Pancreas (tissue), 10 donors: ENCODE data around the gene ZSCAN12. TPM values are rescaled to one million over a fixed set of nuclear protein-coding genes. Genes with fewer than 3 reads are reported as not detected.
"Not testable (repeated sequence)": the region's sequence is repeated elsewhere in the genome, so short reads cannot be mapped to it uniquely, and the experiment has no call there.

Experiments used
- ATAC-seq, 4 donors: fragments of 200-7000 bp; cut with Tn5 transposase; one replicate each; pipeline versions ENCODE4 v1.8.0 to v1.9.1; 2020; ENCODE audit warnings: mild to moderate bottlenecking in 4 of 4, moderate library complexity in 4 of 4
- DNase-seq, 6 donors: peaks; one replicate each; pipeline ENCODE4 v3.0.0-alpha.2; 2020
- FAIRE-seq: peaks from 2 replicates; lab custom pipeline; 2012; peaks lifted over from hg19 to GRCh38; lab: Jason Lieb, UNC
- H3K27ac ChIP-seq, 4 donors: fragments of 200-600 bp; sonication (generic); 1 replicate in 3 of 4; 2 replicates in 1 of 4; pipeline versions ENCODE4 v1.5.0 to v1.8.0; 2020
- H3K27me3 ChIP-seq, 4 donors: fragments of 200-600 bp; one replicate each; pipeline ENCODE4 v1.8.0; 2021
- H3K36me3 ChIP-seq, 3 donors: fragments of 200-600 bp; sonication (generic) in 1 of 3; one replicate each; pipeline versions ENCODE4 v1.5.0 to v1.8.0; 2020 to 2021
- H3K4me1 ChIP-seq, 3 donors: fragments of 200-600 bp; one replicate each; pipeline ENCODE4 v1.8.0; 2021
- H3K4me3 ChIP-seq, 4 donors: fragments of 200-600 bp; sonication (generic) in 2 of 4; one replicate each; pipeline versions ENCODE4 v1.5.0 to v1.8.0; 2020 to 2021
- H3K9me3 ChIP-seq, 4 donors: fragments of 200-600 bp; one replicate each; pipeline ENCODE4 v1.8.0; 2021
- WGBS, 2 donors: extraction: QIAGEN DNeasy Blood & Tissue Kit; methylation state at CpG; one replicate each; pipeline ENCODE4 v1.1.7; 2013; 5-methylcytosine and 5-hydroxymethylcytosine counted together
- intact Hi-C, 3 donors: fragments of 100-400 bp; cut with DNase I; formaldehyde crosslinking; loops; one replicate each; pipeline versions ENCODE4 v1.11.1 to v1.14.2; 2022
- polyA plus RNA-seq, 2 donors: library from polyadenylated mRNA; stranded (reverse); fragments of 200-250 nt; gene quantifications; one replicate each; pipeline ENCODE4 v1.2.3, GENCODE V29; 2013
- total RNA-seq, 6 donors: library from RNA; stranded (reverse); fragmentation: NEBNext Ultra II Directional in 4 of 6; extraction: Animal tissue kit (Norgen Biotek cat#: 25700) in 4 of 6; gene quantifications; one replicate each; pipeline versions ENCODE4 v1.2.1 to v1.2.4, GENCODE V29; 2021 to 2023
- TF ChIP-seq, protein P1 (sequence below), 4 donors: fragments of 200-600 bp; sonication (generic) in 3 of 4; IDR thresholded peaks; one replicate each; pipeline versions ENCODE4 v1.5.0 to v1.8.0; 2021; ENCODE audit warnings: antibody characterized with exemption in 4 of 4
- donor health status: healthy with polysubstance abuse.
- donor health status: DM: no; HTN: no; CAD: no; lungs with moderate emphysema.
- donor health status: DM: no; HTN: no; CAD: no.
- donor health status: control.
- donor health status: control.
- donor health status: Bipolar disorder and iron deficiency.
- donor health status: DM: yes; HTN: yes; CAD: no.
- donor health status: DM: no; HTN: no; CAD: no.
- donor health status: DM: no; HTN: no; CAD: no.
- donor health status: DM: yes; HTN: yes; CAD: no.

Gene ZSCAN12
- total RNA-seq (1 to 10 TPM; 2.1 to 4.4 (median 2.8) TPM), polyA plus RNA-seq (1 to 10 TPM in 1 of 2 donors, under 1 TPM in 1; 0.80 to 1.9 TPM)

DNA sequence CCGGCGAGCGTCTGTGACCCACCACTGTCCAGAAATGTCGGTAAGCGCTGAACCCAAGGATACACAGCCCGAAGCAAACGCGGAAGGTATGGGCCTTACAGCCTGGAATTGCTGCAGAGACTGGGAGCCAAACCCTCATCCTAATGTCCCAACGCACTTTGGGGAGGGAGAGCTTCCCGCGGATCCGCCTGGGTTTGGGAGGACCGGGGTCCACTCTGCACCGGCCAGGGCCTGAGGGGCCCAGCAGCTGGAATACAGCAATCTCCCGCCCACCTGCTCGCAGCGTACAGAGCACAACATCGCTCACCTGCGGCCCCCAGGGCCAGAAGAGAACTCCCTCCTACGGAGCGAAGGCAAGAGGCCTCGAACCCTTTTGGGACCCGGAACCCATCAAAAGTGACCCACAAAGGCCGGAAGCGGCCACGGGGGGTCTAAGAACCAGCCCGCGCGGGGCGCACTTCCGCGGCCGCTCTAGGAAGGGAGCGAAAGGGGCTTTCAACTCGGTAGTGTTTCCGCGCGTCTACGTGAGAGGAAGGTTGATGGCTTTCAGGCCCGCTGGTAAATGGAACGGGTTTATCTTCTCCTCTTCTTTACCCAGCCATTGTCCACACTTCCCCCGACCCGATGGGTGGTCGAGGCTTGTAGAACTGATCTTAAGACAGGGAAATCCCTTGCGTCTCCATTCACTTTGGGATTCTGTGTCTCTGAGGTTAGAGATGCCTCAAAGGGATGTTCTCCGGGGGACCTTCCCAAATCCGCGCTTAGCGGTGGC, at the start of gene ZSCAN12:
TSS of gene ZSCAN12 (minus strand) at position 398 of the 772 bp plus-strand sequence. CDS start 1,342 bp downstream, outside the sequence.
- no peak for FAIRE-seq
- ATAC-seq: peak; percentile 98 to 99 (median 98)
- DNase-seq: peak; percentile 76 to 90 (median 80)
- TF ChIP-seq, protein P1, sequence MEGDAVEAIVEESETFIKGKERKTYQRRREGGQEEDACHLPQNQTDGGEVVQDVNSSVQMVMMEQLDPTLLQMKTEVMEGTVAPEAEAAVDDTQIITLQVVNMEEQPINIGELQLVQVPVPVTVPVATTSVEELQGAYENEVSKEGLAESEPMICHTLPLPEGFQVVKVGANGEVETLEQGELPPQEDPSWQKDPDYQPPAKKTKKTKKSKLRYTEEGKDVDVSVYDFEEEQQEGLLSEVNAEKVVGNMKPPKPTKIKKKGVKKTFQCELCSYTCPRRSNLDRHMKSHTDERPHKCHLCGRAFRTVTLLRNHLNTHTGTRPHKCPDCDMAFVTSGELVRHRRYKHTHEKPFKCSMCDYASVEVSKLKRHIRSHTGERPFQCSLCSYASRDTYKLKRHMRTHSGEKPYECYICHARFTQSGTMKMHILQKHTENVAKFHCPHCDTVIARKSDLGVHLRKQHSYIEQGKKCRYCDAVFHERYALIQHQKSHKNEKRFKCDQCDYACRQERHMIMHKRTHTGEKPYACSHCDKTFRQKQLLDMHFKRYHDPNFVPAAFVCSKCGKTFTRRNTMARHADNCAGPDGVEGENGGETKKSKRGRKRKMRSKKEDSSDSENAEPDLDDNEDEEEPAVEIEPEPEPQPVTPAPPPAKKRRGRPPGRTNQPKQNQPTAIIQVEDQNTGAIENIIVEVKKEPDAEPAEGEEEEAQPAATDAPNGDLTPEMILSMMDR (IDR thresholded peaks at IDR 0.05): peak; percentile 22 to 54 (median 48)
- Histone ChIP-seq H3K36me3 (no peaks in the 10 kb centered on the region), H3K27ac (peak within 1 kb of the TSS in 1 of 4 donors; percentile 10), H3K27me3 (no peaks in the 10 kb centered on the region), H3K4me1 (peaks cover 0 to 7% (median 0%) of the 10 kb centered on the region in 3 donors), H3K9me3 (no peaks in the 10 kb centered on the region), H3K4me3 (peak within 1 kb of the TSS; percentile 44 to 93 (median 79))
- 0 to 1% methylated on average over 48 to 49 of the region's 49 CpGs for WGBS, 2 donors
- intact Hi-C loops: no loop called here

DNA sequence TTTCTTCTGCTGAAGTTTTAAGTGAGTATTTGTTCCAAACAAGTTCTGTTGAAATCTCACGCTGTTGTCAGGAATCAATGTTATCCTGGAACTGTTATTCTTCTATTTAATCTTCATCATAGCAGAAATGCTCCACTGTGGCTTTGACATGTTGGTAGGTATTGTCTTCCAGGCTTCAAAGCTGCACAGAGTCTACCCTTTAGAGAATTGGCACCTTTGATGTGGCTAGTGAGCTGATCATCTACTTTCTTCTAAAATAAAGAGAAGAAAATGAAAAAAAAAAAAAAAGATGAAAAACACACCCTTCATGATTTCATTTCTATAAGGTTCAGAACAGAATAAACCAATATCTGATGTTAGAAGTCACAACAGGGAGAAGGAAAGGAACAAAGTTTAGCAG, 49.5 kb upstream of the ZSCAN12 start:
- ATAC-seq (no peak), DNase-seq (no peak), FAIRE-seq (no peak)
- H3K9me3 ChIP-seq: no peaks in the 10 kb centered on the region
- H3K4me1 ChIP-seq: no peaks in the 10 kb centered on the region
- no peak overlapping the region for H3K27ac ChIP-seq
- TF ChIP-seq, protein P1 (IDR thresholded peaks at IDR 0.05): no peak
- WGBS, 2 donors: 85 to 88% methylated on average over 1 of the region's 1 CpG
- H3K4me3 ChIP-seq: no peak overlapping the region
- H3K36me3 ChIP-seq: no peaks in the 10 kb centered on the region
- intact Hi-C loops: no loop called here
- H3K27me3 ChIP-seq: peaks cover 0 to 64% (median 6%) of the 10 kb centered on the region in 4 donors

DNA sequence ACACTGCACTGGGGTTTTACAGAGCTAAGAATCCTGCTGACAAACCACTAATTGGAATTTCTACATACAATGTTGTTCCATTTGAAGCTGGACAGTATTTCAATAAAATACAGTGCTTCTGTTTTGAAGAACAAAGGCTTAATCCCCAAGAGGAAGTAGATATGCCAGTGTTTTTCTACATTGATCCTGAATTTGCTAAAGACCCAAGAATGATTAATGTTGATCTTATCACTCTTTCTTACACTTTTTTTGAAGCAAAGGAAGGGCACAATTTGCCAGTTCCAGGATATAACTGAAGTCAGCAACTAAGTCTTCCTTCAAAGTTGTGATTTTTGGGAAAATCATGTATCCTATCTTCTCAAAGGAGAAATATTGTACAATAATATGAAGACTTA, 48.0 kb upstream of the ZSCAN12 start:
- FAIRE-seq, H3K4me1 ChIP-seq, DNase-seq, H3K4me3 ChIP-seq, H3K9me3 ChIP-seq, intact Hi-C loops, H3K36me3 ChIP-seq, H3K27ac ChIP-seq, ATAC-seq: not testable (repeated sequence)
- H3K27me3 ChIP-seq: peaks cover 0 to 50% (median 6%) of the 10 kb centered on the region in 4 donors

DNA sequence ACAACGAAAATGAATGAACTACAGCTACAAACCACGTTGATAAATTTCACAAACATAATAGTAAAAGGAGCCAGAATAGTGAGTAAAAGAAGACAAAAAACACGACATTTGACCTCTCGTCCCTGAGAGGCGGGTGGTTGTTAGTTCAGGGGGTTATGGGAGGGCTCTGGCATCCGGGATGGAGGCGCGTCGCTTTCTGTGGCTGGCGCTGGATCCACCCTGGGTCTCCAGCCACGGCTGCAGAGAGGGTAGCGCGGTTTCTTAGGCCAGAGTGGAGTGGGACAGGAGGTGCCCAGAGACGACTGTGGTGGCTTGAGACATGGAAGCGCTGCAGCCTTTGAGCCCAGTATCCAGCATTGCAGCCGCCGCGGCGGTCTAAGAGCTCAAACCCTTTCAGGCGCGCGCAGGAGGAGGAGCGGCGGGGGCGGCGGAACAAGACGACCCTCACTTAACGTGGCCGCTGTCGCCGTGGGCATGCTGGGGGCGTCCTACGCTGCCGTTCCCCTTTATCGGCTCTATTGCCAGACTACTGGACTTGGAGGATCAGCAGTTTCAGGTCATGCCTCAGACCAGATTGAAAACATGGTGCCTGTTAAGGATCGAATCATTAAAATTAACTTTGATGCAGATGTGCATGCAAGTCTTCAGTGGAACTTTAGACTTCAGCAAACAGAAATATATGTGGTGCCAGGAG, 47.4 kb upstream of the ZSCAN12 start:
- no peak for ATAC-seq
- FAIRE-seq: no peak
- intact Hi-C loops: no loop called here
- no peak overlapping the region for H3K27ac ChIP-seq
- H3K27me3 ChIP-seq: peaks cover 0 to 46% (median 5%) of the 10 kb centered on the region in 4 donors
- peaks cover 0 to 8% (median 0%) of the 10 kb centered on the region in 3 donors for H3K4me1 ChIP-seq
- no peaks in the 10 kb centered on the region for H3K36me3 ChIP-seq
- 2 to 3% methylated on average over 36 of the region's 36 CpGs for WGBS, 2 donors
- DNase-seq: no peak
- no peak overlapping the region for H3K4me3 ChIP-seq
- H3K9me3 ChIP-seq: no peaks in the 10 kb centered on the region
- TF ChIP-seq, protein P1 (IDR thresholded peaks at IDR 0.05): no peak

DNA sequence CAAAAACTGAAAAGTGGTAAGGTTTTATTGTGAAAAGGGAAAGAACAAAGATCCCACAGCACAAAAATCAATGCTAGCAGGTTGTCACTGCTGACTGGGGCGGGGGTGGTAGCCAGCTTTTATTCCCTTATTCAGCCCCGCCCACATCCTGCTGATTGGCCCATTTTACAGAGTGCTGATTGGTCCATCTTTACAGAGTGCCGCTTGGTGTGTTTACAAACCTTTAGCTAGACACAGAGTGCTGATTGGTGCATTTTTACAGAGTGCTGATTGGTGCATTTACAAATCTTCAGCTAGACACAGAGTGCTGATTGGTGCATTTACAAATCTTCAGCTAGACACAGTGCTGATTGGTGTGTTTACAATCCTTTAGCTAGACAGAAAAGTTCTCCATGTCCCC, 45.2 kb upstream of the ZSCAN12 start:
- ATAC-seq, H3K9me3 ChIP-seq, DNase-seq, intact Hi-C loops, H3K4me3 ChIP-seq, H3K36me3 ChIP-seq, H3K27ac ChIP-seq, FAIRE-seq, H3K4me1 ChIP-seq: not testable (repeated sequence)
- 76 to 79% methylated on average over 3 of the region's 3 CpGs for WGBS, 2 donors
- H3K27me3 ChIP-seq: peaks cover 0 to 29% (median 5%) of the 10 kb centered on the region in 4 donors
